ENCODE measurements around the gene ERFL.

Gene ERFL

DNA sequence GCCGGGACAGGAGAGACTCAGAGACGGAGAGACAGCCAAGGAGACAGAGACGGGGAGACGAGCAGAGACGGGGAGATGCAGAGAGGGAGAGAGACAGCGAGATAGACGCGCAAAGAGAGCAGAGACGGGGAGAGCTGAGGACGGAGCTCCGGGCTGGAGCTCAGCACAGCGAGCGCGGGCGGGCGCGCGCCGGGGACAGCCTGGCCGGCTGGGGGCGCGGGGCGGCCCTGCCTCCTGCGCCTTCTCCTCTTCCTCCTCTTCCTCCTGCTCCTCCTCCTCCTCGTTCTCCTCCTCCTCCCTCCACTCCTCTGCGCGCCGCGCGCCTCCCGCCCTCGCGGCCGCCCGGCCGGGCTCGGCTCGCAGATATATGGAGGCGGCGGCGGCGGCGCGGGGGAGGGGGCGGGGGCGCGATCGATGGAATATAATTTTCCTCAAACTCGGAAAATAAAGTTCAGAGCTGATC is at the start of gene ERFL:
TSS of gene ERFL (minus strand) at position 229 of the 463 bp plus-strand sequence. CDS start 15,530 bp downstream, outside the sequence.
- in situ Hi-C loops (cut with MboI; ENCODE audit: low sequenced_read_pairs) = no loop called here

DNA sequence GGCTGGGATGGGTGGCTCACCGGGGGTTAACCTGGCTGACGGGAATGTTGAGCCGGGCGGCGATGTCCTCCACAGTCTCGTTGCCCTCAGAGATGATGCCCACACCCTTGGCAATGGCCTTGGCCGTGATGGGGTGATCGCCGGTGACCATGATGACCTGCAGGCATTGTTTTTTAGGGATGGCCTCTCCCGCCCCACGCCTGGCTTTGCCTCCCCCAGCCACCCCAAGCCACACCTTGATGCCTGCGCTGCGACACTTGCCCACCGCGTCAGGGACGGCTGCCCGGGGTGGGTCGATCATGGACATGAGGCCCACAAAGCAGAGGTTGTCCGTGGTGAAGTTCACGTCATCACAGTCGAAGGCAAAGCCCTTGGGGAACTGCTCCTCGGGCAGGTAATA is 49.7 kb upstream of the ERFL start:
- in situ Hi-C loops (cut with MboI; ENCODE audit: low sequenced_read_pairs) = no loop called here

DNA sequence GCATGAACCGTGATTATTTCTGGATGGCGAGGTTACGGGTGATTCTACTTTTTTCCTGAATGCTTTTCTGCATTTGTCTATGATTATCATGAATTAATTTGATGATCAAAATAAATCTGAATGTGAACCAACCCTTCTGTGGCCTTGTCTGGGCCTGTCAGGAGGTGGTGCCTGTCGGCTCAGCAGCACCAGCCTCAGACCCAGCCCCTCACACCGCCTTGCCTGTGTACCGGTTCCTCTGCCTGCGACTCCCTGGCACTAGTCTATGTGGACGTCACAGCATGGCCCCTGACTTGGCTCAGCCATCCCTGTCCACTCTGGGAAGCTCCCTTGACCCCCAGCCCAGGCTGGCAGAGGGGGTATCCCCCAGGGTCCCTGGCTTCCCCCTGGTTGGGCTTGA is 46.4 kb upstream of the ERFL start:
- in situ Hi-C loops (cut with MboI; ENCODE audit: low sequenced_read_pairs) = no loop called here

DNA sequence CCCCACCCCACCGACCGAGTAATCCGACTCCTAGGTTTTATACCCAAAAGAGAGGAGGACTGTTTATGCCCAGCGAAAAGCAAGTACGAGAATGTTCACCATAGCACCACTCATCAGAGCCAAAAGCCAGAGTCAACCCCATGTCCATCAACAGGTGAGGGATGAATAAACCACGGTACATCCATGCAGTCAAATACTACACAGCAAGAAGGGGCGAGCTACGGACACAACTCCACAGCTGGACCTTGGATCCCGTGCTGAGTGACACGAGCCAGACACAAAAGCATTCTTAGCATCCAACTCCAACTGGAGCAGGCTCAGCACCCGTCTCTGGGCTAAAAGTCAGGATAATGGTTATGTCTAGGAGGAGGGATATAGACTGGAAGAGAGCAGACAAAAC is 43.1 kb upstream of the ERFL start:
- in situ Hi-C loops (cut with MboI; ENCODE audit: low sequenced_read_pairs) = no loop called here

DNA sequence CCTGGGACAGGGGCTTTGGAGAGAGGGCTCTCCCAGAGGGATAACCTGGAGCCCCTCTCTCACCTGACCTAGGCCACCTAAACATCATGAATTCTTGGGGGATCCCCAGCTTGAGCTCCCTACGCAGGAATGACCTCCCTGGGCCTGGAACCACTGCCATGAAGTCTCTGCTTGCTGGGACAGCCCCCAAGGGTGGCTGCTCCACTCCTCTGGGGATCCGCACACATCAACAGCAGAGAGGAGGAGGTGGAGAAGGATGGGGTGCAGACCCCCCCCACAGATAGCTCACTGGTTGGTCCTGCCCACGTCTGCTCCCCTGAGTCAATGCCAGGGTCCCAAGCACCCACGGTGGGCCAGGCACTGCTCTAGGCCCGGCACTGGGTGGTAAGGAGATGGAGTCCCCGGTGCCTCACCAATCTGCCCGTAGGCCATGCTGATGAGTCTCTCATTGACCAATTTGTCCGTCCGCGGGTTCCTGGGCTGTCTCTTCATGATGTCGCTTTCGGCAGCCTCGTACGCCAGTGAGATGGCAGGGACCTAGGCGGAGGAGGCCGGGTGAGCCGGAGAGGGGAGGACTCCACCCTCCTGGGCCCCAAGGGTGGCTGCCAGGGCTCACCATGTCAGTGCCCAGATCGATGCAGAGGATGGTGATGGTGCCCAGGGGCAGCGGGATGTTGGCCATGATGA is 41.7 kb upstream of the ERFL start:
- in situ Hi-C loops (cut with MboI; ENCODE audit: low sequenced_read_pairs) = no loop called here

DNA sequence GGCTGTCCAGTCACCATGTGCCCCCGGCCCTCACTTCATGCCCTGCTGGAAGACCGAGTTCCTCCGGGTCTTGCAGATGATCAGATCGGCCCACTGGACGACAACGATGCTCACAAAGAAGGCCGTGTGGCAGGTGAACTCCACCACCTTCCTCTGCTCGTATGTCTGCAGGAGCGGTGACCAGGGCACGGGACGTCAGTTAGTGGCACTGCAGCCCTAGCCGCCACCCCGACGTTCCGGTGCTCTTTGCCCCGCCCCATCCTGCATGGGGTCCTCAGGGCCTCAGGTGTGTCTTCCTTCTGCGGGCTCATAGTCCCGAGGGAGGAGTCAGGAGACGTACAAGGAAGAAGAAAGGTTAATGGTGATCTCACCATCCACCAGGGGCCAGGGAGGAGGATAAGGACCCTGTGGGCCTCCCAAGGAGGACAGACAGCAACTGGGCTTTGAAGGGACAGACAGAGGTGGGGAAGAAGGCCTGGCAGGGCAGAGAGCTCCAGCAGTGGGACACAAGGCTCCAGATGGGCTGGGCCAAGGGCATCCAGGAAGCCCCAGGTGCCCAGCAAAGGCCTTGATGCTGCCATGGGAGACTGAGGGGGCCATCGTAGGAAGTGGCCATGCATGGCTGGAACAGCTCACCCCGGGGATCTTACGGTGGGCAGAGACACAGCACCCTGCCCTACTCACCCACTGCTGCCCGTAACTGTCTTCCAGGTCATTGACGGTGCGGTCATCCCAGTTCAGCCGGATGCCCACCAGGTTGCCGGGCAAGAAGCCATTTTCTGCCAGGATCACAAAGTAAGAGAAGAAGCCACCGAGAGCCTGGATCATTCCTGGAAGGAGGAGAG is 40.7 kb upstream of the ERFL start:
- in situ Hi-C loops (cut with MboI; ENCODE audit: low sequenced_read_pairs) = no loop called here

DNA sequence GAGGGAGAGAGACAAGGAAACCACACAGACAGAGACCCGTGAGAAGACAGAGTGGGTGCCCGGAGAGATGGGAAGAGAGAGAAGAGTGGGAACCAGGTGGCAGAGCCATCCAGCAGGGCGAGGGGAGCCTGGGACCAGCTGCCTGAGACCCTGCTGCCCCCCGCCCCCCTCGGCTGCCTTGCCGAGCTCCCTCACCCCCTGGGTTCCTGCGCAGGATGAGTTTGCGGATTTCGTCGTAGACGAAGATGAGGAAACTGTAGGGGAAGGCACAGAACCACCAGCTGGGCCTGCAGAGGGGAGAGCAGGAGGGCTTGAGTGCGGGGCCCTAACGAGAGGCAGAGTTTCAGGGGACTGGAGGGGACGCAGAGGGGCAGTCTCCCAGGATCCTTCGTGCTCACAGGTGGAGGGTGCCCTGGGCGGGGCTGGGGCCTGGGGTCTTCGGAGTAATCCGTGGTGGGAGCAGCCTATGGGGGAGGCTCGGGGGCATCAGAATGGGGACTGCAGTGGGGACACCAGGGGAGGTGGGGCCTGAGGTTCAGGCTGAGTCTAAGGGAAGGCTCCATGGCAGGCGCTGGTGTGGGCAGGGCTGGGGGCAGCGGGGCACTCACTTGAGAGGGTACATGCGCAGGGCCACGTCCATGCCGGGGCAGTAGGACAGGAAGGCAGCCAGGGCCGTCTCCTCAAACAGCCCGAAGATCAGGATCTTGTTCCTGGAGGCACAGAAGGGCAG is 39.0 kb upstream of the ERFL start:
- in situ Hi-C loops (cut with MboI; ENCODE audit: low sequenced_read_pairs) = no loop called here

DNA sequence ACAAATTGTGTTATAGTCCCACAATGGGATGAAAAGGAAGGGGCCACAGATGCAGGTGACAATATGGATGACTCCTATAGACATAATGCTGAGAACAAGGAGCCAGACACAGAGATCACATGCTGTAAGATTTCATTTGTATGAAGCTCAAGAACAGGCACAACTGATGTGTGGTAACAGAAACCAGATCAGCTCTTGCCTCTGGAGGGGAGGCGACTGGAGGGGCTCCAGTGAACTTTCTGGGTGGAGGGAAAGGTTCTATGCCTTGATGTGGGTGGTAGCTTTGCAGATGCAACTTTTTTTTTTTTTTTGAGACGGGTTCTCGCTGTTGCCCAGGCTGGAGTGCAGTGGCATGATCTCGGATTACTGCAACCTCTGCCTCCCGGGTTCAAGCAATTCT is 36.9 kb upstream of the ERFL start:
- in situ Hi-C loops (cut with MboI; ENCODE audit: low sequenced_read_pairs) = no loop called here

DNA sequence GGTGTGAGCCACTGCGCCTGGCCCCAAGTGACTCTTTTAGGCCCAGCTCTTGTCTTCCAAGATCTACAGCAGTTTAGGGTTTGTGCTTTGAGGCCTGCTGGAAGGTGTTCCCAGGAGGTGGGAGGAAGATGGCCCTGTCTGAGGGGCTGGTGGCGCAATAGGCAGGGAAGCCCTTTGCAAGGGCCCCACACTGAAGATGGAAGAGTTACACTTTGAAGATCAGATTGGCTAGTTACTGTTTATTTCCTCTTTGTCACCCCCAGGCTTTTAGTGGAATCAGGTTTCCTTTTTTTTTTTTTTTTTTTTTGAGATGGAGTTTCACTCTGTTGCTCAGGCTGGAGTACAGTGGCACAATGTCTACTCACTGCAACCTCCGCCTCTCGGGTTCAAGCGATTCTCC is 32.7 kb upstream of the ERFL start:
- in situ Hi-C loops (cut with MboI; ENCODE audit: low sequenced_read_pairs) = no loop called here

DNA sequence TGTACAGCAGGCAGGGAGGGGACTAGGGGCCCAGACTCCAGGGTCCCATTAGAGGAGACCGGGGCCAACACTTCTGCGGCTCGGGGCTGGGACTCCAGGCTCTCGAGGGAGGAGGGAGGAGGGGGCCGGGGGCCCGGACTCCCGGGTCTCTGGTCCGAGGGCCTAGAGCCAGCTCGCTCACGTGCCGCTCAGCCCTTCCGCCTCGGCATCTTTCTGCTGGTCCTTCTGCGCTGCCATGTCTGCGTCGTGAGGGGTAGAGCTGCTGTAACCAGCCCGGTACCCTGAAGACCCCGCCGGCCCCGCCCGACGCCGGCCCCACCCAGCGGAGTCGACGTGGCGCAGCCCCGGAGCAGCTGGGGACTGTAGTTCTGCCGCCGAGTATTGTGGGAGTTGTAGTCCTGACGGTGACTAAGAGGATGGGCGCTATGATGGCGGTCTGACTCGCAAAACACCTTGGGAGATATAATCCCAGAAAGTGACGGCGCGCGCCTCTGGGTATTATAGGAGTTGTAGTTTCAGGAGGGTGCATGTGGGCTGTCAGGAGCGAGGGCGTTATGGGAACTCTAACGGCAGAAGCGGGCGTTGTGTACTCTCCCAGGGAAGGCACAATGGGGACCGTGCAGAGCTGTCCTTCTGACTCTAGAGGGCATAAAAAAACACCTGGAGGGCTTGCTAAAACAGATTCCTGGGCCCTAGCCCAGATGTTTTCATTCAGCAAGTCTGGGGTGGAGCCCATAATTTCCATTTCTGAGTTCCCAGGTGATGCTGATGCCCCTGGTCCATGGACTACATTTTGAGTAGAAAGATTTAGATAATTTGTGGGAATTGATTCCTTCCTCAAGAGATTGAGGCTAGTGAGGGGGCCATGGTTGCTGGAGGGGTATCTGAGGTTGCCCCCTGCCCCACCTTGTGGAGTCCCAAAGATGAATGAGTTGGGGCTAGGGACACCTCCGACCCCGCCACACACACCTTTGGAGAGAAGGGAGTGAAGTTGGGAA is 31.1 kb upstream of the ERFL start, which contains the start of gene RABAC1:
TSS of gene RABAC1 (minus strand) at position 266 of the 998 bp plus-strand sequence. CDS start at position 237, 29 bp downstream.
- in situ Hi-C loops (cut with MboI; ENCODE audit: low sequenced_read_pairs) = no loop called here

DNA sequence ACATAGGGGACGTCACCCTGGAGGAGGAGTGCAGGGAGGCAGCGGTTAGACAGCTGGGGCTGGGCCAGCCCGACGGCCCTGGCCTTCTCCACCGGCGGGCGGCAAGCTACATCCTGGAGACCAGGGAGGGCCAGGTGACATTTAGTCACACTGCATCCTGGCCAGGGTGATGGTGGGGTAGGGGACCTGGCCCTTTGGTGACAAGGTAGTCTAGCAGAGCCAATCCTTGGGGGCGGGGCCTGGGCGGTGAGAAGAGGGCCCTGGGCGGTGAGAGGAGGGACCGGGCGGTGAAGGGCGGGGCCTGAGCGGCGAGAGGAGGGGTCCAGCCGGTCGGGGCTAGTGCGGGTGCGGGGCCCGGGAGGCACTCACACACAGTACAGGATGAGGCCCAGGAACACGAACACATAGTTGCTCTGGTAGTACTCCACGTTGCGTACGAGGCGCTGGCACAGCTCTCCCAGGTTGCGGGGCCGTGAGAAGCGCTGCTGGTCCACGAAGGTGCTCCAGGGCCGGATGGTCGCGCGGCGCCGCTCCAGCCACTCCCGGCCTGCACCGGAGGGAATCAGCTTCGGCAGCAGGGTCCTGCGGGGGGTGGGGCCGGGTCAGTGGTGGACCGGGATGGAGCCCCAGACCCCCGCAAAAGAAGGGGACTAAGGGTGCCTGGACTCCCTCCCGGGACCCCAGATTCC is 30.3 kb upstream of the ERFL start:
- in situ Hi-C loops (cut with MboI; ENCODE audit: low sequenced_read_pairs) = no loop called here

DNA sequence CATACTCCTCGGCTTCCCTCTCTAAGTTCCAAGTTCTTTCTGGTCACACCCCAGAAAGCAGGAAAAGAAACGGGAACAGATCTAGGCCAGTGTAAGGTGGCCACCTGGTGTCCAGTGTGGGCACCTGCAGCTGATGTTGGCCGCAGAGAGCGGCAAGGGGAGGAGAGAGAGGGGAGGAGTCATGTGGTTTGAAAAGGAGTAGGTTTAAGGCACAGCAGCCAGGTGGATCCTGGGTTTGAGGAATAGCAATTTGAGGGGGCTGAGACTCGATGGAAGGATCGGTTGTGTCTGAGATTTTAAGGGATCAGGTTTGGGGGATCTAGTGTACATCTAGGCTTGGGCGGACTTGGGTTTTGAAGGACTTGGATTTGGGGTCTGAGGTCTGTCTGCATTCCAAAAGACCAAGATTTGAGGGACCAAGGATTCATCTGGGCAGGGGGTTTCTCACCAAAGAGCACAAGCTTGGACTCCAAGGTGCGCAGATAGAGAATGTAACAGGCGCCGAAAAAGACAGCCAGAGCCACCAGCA is 29.7 kb upstream of the ERFL start:
- in situ Hi-C loops (cut with MboI; ENCODE audit: low sequenced_read_pairs) = no loop called here

DNA sequence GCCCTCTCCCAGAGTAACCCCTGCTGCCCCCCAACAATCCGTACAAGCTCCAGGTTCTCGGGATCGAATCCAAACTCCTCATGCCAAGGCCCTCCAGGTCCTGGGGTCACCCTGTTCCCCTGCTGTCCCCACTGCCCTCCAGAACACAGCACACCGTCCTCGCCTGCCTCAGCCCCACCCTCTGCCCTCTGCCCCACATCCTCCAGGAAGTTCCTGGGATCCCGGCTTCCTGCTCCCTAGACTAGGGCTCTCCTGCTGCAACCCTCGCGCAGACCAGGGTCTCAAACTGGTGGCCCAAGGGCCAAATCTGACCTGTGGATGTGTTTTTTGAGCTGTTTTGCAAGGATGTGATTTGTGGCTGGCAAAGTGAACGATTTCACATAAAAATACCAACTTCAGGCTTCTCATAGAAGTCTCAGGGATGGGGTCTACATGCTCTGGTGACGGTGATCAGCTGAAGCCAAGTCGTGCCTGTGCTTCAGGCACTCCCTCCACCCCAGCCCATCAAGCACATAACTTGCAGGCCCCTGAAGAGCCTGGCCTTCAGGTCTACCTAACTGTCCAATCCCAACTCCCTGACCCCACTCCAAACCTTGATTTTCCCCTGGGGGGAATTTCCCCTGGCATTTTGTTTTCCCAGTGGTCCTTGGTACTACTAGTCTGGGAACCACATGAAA is 29.1 kb upstream of the ERFL start:
- in situ Hi-C loops (cut with MboI; ENCODE audit: low sequenced_read_pairs) = no loop called here

DNA sequence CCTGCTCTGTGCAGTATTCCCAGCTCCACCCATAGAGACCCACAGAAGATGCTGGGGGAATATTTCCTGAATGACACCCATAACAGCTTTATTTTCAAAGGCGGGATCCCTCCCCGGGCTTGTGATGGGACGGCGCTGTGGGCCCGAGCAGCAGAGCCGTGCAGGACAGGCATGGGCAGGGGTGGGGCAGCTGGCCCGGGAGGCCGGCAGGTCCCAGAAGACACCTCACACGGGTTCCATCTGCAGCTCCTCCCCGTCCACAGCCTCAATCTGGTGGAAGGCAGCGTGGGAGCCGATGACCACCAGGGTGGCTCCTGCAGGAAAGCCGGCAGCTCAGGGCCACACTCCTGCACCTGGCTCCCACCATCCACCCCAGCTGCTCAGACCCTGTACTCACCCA is 28.4 kb upstream of the ERFL start:
- in situ Hi-C loops (cut with MboI; ENCODE audit: low sequenced_read_pairs) = no loop called here

DNA sequence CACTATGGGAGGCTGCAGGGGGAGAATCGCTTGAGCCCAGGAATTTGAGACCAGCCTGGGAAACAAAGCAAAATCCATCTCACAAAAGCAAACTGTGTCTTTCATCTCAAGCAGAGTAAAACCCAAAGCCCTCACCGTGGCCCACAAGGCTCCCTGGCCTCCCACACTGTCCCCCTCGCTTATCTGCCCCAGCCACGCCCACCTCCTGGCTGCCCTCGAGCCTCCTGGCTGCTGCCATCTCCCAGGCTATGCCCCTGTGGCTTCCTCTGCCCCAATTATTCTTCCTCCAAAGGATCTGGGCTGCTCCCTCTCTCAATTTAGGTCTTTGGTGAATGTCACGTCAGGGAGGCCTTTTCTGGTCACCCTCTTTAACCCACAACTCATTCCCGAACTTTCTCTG is 27.3 kb upstream of the ERFL start:
- in situ Hi-C loops (cut with MboI; ENCODE audit: low sequenced_read_pairs) = no loop called here

DNA sequence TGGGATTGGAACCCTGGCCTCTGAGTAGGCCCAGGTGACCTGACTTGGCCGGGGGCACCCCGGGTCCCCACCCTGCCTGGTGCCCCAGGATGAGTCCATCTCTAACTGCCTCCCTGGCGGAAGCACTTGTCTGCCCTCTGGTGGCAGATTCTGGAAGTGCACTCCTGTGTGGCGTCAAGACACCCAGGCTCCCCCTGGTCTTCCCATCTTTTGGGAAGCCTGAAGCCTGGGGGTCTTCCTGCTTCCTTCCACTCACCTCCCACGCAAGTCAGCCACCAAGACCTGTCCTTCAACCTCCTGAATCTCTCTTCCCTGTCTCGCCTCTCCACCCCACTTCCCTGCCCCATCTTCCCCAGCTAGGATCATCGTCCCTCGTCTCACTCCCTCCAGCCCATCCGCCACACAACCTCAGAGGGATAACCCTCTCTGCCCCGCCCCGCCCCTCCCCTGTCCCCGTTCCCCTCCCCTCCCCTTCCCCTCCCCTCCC is 23.5 kb upstream of the ERFL start:
- in situ Hi-C loops (cut with MboI; ENCODE audit: low sequenced_read_pairs) = no loop called here

DNA sequence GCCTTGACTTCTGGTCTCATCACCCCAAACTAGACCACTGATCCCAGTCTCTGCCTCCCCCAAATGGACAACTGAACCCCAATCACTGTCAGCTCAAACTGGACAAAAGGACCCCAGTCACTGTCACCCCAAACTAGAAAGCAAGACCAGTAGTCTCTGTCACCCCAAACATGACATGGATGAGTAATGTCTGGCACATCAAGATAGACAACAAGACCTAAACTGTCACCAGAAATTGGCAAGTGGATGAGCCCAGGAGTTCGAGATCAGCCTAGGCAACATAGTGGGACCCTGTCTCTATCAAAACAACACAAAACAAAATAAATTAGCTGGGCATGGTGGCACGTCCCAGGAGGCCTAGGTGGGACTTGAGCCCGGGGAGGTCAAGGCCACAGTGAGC is 18.8 kb upstream of the ERFL start:
- in situ Hi-C loops (cut with MboI; ENCODE audit: low sequenced_read_pairs) = no loop called here

DNA sequence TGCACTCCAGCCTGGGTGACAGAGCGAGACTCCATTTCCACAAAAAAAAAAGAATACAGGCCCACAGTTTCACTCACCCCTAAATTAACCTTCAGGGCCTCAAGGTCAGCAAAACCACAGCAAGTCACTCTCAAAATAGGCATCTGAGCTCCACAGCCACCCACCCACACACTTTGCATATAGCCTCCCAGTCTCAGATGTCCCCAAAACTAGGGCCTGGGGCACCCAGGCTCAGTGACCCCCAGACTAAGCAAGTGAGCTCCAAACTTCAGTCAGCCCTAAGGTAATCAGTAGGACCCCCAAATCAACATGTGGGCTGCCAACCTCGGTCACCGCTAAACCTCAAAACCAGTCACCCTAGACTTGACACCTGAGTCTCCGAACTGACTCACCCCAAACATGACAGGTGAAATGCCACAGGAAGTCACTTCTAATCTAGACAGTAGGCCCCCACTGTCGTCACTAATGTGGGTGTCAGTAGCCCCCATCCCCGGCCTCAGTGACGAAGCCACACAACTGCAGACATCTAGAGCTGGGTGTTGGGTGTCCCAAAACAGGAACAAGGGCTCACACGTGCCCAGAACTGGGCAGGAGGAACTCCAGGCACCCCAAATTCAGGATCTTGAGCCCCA is 17.0 kb upstream of the ERFL start:
- in situ Hi-C loops (cut with MboI; ENCODE audit: low sequenced_read_pairs) = no loop called here

Measured in hTERT RPE-1 (cell line).